H9 (cell line): Measurements from ENCODE around the gene UQCR10. TPM values are rescaled to one million over a fixed set of nuclear protein-coding genes. Genes with fewer than 3 reads are reported as not detected.

ENCODE experiments used
- DNase-seq: peaks from one replicate; pipeline ENCODE4 v3.0.0-alpha.2; 2017
- H2AFZ ChIP-seq: one replicate; pipeline ENCODE4 v1.6.1; 2013; ENCODE audit warnings: mild to moderate bottlenecking, low read length, control low read depth, moderate library complexity
- H2AK5ac ChIP-seq: 2 replicates; pipeline ENCODE4 v1.6.1; 2013; ENCODE audit warnings: low read length, control low read depth, mixed read lengths; ENCODE audit not compliant: insufficient read length
- H2BK120ac ChIP-seq: one replicate; pipeline ENCODE4 v1.6.1; 2013; ENCODE audit warnings: low read depth, mild to moderate bottlenecking, low read length, control low read depth, inconsistent platforms; ENCODE audit not compliant: poor library complexity, severe bottlenecking
- H2BK12ac ChIP-seq: 2 replicates; pipeline ENCODE4 v1.6.1; 2013; ENCODE audit warnings: low read length, control low read depth, mixed read lengths, low read depth; ENCODE audit not compliant: insufficient read length
- H2BK15ac ChIP-seq: 2 replicates; pipeline ENCODE4 v1.6.1; 2013; ENCODE audit warnings: low read depth, low read length, control low read depth
- H2BK20ac ChIP-seq: one replicate; pipeline ENCODE4 v1.6.1; 2013; ENCODE audit warnings: low read depth, mild to moderate bottlenecking, low read length, control low read depth, inconsistent platforms; ENCODE audit not compliant: poor library complexity, severe bottlenecking
- H2BK5ac ChIP-seq: 2 replicates; pipeline ENCODE4 v1.6.1; 2013; ENCODE audit warnings: low read length, control low read depth, mixed read lengths; ENCODE audit not compliant: insufficient read length
- H3K14ac ChIP-seq: 2 replicates; pipeline ENCODE4 v1.6.1; 2013; ENCODE audit warnings: low read length, control low read depth; ENCODE audit not compliant: insufficient read depth
- H3K18ac ChIP-seq: 2 replicates; pipeline ENCODE4 v1.6.1; 2013; ENCODE audit warnings: low read depth, mild to moderate bottlenecking, mixed read lengths, low read length, control low read depth; ENCODE audit not compliant: insufficient read length
- H3K23ac ChIP-seq: 2 replicates; pipeline ENCODE4 v1.6.1; 2013; ENCODE audit warnings: low read length, control low read depth, mixed read lengths, low read depth; ENCODE audit not compliant: insufficient read length
- H3K23me2 ChIP-seq: 2 replicates; pipeline ENCODE4 v1.6.1; 2013; ENCODE audit warnings: low read depth, mild to moderate bottlenecking, mixed read lengths, low read length, control low read depth; ENCODE audit not compliant: insufficient read length, poor library complexity, severe bottlenecking
- H3K27ac ChIP-seq: 2 replicates; pipeline ENCODE4 v1.5.1; 2013; ENCODE audit warnings: low read length, control low read depth, mixed read lengths, low read depth; ENCODE audit not compliant: insufficient read length
- H3K27me3 ChIP-seq: 2 replicates; pipeline ENCODE4 v1.6.1; 2013; ENCODE audit warnings: low read length, control low read depth, inconsistent platforms; ENCODE audit not compliant: insufficient read depth
- H3K4ac ChIP-seq: 2 replicates; pipeline ENCODE4 v1.6.1; 2013; ENCODE audit warnings: low read depth, mild to moderate bottlenecking, control low read depth, inconsistent platforms, low read length, moderate library complexity
- H3K4me1 ChIP-seq: 2 replicates; pipeline ENCODE4 v1.6.1; 2013; ENCODE audit warnings: low read length, control low read depth, inconsistent platforms; ENCODE audit not compliant: insufficient read depth
- H3K4me2 ChIP-seq: 2 replicates; pipeline ENCODE4 v1.6.1; 2013; ENCODE audit warnings: low read length, control low read depth, mixed read lengths; ENCODE audit not compliant: insufficient read length, insufficient read depth
- H3K56ac ChIP-seq: 2 replicates; pipeline ENCODE4 v1.6.1; 2013; ENCODE audit warnings: low read depth, mild to moderate bottlenecking, mixed read lengths, low read length, control low read depth; ENCODE audit not compliant: insufficient read length
- H3K79me1 ChIP-seq: 2 replicates; pipeline ENCODE4 v1.6.1; 2013; ENCODE audit warnings: low read depth, mild to moderate bottlenecking, moderate library complexity, low read length, control low read depth, inconsistent platforms; ENCODE audit not compliant: insufficient read depth, poor library complexity, severe bottlenecking
- H3K79me2 ChIP-seq: 2 replicates; pipeline ENCODE4 v1.6.1; 2013; ENCODE audit warnings: low read length, control low read depth, inconsistent platforms; ENCODE audit not compliant: insufficient read depth
- H3K9ac ChIP-seq: 2 replicates; pipeline ENCODE4 v1.6.1; 2013; ENCODE audit warnings: low read length, control low read depth, mixed read lengths; ENCODE audit not compliant: insufficient read length; ENCODE audit errors: extremely low read depth
- H3K9me3 ChIP-seq: one replicate; pipeline ENCODE4 v1.6.1; 2013; ENCODE audit warnings: low read depth, low read length, inconsistent platforms; ENCODE audit not compliant: control insufficient read depth
- H3T11ph ChIP-seq: one replicate; pipeline ENCODE4 v1.6.1; 2013; ENCODE audit warnings: mild to moderate bottlenecking, low read length, control low read depth, inconsistent platforms
- H4K20me1 ChIP-seq: one replicate; pipeline ENCODE4 v1.6.1; 2013; ENCODE audit not compliant: control insufficient read depth, insufficient read length, insufficient read depth
- H4K5ac ChIP-seq: 2 replicates; pipeline ENCODE4 v1.6.1; 2013; ENCODE audit warnings: low read depth, mild to moderate bottlenecking, mixed read lengths, low read length, control low read depth; ENCODE audit not compliant: insufficient read length
- H4K8ac ChIP-seq: replicated peaks from 2 replicates; pipeline ENCODE4 v1.6.1; 2013; ENCODE audit warnings: low read length, control low read depth, mixed read lengths, low read depth; ENCODE audit not compliant: insufficient read length
- H4K91ac ChIP-seq: 2 replicates; pipeline ENCODE4 v1.6.1; 2013; ENCODE audit warnings: low read depth, mild to moderate bottlenecking, moderate library complexity, mixed read lengths, low read length, control low read depth; ENCODE audit not compliant: insufficient read length
- H3K27ac Mint-ChIP-seq, 3 experiments: 2 replicates in 2 of 3; 3 replicates in 1 of 3; pipeline ENCODE4 v1.8.0; 2020 to 2021; ENCODE audit warnings: mixed read lengths in 3 of 3, mild to moderate bottlenecking in 1 of 3, moderate library complexity in 1 of 3
- H3K27me3 Mint-ChIP-seq: 2 replicates; pipeline ENCODE4 v1.8.0; 2021; ENCODE audit warnings: low read depth, mild to moderate bottlenecking, moderate library complexity, mixed read lengths
- H3K36me3 Mint-ChIP-seq, 3 experiments: 2 replicates in 2 of 3; 3 replicates in 1 of 3; pipeline ENCODE4 v1.8.0; 2020 to 2021; ENCODE audit warnings: low read depth in 3 of 3, mixed read lengths in 3 of 3; ENCODE audit not compliant: insufficient read depth in 1 of 3
- H3K4me1 Mint-ChIP-seq, 2 experiments: 2 replicates each; pipeline ENCODE4 v1.8.0; 2020; ENCODE audit warnings: mixed read lengths in 2 of 2
- H3K4me3 Mint-ChIP-seq, 2 experiments: 2 replicates in 1 of 2; 3 replicates in 1 of 2; pipeline ENCODE4 v1.8.0; 2020 to 2021; ENCODE audit warnings: mild to moderate bottlenecking in 2 of 2, mixed read lengths in 2 of 2, moderate library complexity in 1 of 2
- H3K9me3 Mint-ChIP-seq, 2 experiments: 2 replicates in 1 of 2; 3 replicates in 1 of 2; pipeline ENCODE4 v1.8.0; 2020; ENCODE audit warnings: mild to moderate bottlenecking in 2 of 2, mixed read lengths in 2 of 2, moderate library complexity in 1 of 2
- WGBS: extraction: QIAGEN DNeasy Blood & Tissue Kit; methylation state at CpG from one replicate; pipeline ENCODE4 v1.1.7; 2013; ENCODE audit warnings: missing lambda C conversion rate, low lambda C conversion rate, mixed read lengths; ENCODE audit not compliant: insufficient read length; ENCODE audit errors: extremely low coverage; 5-methylcytosine and 5-hydroxymethylcytosine counted together
- total RNA-seq: library from RNA; stranded (reverse); gene quantifications from 2 replicates; pipeline ENCODE4 v1.2.1, GENCODE V29; 2021
- TF ChIP-seq, protein P1 (sequence below): fragments of 200-600 bp; sonication (generic); conservative IDR thresholded peaks from 3 replicates; pipeline ENCODE4 v1.8.0; 2021; ENCODE audit warnings: antibody characterized with exemption, mild to moderate bottlenecking

Gene UQCR10
- total RNA-seq, 1 experiment from 2014 or later, result 124 TPM

- Histone ChIP-seq H3K4ac (no peak overlapping the region), H3K4me2 (no peak overlapping the region), H4K8ac (no peak overlapping the region), H3K27me3 (no peaks in the 10 kb centered on the region), H2BK20ac (no peak overlapping the region), H3K14ac (no peak overlapping the region), H4K20me1 (peaks cover 2% of the 10 kb centered on the region), H3K79me2 (no peaks in the 10 kb centered on the region), H2AK5ac (no peak overlapping the region), H2BK15ac (no peak overlapping the region), H3K56ac (no peak overlapping the region), H3K23me2 (no peaks in the 10 kb centered on the region), H3K23ac (no peak overlapping the region), H3K9me3 (no peaks in the 10 kb centered on the region), H3T11ph (no peak overlapping the region), H3K18ac (peak overlapping the region; percentile 19), H3K4me1 (no peaks in the 10 kb centered on the region), H2AFZ (no peak overlapping the region), H2BK12ac (no peak overlapping the region), H3K27ac (no peak overlapping the region), H2BK5ac (no peak overlapping the region), H4K5ac (no peak overlapping the region), H2BK120ac (no peak overlapping the region), H3K9ac (no peak overlapping the region), H3K79me1 (no peaks in the 10 kb centered on the region), H4K91ac (no peak overlapping the region)
- TF ChIP-seq, protein P1, sequence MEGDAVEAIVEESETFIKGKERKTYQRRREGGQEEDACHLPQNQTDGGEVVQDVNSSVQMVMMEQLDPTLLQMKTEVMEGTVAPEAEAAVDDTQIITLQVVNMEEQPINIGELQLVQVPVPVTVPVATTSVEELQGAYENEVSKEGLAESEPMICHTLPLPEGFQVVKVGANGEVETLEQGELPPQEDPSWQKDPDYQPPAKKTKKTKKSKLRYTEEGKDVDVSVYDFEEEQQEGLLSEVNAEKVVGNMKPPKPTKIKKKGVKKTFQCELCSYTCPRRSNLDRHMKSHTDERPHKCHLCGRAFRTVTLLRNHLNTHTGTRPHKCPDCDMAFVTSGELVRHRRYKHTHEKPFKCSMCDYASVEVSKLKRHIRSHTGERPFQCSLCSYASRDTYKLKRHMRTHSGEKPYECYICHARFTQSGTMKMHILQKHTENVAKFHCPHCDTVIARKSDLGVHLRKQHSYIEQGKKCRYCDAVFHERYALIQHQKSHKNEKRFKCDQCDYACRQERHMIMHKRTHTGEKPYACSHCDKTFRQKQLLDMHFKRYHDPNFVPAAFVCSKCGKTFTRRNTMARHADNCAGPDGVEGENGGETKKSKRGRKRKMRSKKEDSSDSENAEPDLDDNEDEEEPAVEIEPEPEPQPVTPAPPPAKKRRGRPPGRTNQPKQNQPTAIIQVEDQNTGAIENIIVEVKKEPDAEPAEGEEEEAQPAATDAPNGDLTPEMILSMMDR, result peak; percentile 65
- no peaks in the 10 kb centered on the region for H3K36me3 Mint-ChIP-seq
- no peak overlapping the region; a peak in 1 of 7 replicates for H3K27ac Mint-ChIP-seq
- DNase-seq, result peak; percentile 79
- no CpG with 5 or more reads among the region's 17 CpGs for WGBS
- H3K27me3 Mint-ChIP-seq, result peaks cover 44% of the 10 kb centered on the region
- no peak overlapping the region for H3K4me3 Mint-ChIP-seq
- peaks cover 9 to 11% of the 10 kb centered on the region in 2 experiments; a peak in 3 of 4 replicates for H3K4me1 Mint-ChIP-seq
- H3K9me3 Mint-ChIP-seq, result no peaks in the 10 kb centered on the region; a peak in 1 of 5 replicates
Observed at GRCh38 chr22:29727131-29727523, 40.0 kb upstream of the UQCR10 start.
